Measurements from ENCODE around the gene PAFAH1B1. TPM values are rescaled to one million over a fixed set of nuclear protein-coding genes. Genes with fewer than 3 reads are reported as not detected.

The PAFAH1B1 gene
- total RNA-seq, 1 donor from 2014 or later: 115 TPM

DNA sequence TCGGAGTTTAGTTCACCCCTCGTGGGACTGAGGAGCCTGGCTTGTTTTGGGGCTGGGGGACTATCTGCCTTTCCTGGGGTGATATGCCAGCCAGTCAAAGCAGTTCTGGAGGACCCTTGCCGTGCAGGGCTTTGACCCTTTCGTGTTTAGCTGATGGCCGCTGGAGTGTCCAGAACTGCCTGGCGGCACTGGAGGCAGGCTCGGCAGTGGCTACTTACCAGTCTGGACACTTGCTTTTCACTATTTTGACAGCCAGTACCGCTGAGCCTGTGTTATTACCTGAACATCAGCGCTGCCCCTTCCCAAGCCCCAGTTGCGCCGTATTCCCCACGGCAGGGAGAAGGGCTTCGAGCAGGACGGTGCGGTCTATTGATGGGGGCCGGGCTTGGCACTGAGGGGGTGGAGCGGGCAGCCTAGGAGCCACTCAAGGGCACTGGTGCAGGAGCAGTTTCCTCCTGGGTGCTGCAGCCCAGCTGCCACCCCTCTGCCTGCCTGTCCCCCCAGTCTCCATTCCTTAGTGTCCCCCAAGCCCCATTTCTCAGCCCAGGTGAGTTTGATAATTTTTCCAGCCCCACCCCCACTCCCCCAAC, 137.4 kb downstream of the PAFAH1B1 start:
- TF ChIP-seq, protein P1, sequence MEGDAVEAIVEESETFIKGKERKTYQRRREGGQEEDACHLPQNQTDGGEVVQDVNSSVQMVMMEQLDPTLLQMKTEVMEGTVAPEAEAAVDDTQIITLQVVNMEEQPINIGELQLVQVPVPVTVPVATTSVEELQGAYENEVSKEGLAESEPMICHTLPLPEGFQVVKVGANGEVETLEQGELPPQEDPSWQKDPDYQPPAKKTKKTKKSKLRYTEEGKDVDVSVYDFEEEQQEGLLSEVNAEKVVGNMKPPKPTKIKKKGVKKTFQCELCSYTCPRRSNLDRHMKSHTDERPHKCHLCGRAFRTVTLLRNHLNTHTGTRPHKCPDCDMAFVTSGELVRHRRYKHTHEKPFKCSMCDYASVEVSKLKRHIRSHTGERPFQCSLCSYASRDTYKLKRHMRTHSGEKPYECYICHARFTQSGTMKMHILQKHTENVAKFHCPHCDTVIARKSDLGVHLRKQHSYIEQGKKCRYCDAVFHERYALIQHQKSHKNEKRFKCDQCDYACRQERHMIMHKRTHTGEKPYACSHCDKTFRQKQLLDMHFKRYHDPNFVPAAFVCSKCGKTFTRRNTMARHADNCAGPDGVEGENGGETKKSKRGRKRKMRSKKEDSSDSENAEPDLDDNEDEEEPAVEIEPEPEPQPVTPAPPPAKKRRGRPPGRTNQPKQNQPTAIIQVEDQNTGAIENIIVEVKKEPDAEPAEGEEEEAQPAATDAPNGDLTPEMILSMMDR (IDR thresholded peaks at IDR 0.05; ENCODE audit: borderline replicate concordance): no peak
- H3K27me3 ChIP-seq (ENCODE audit: low read depth): peaks cover 28% of the 10 kb centered on the region
- H3K4me3 ChIP-seq: no peak overlapping the region
- H3K9me3 ChIP-seq (replicated peaks): no peaks in the 10 kb centered on the region
- no peak for DNase-seq
- H3K4me1 ChIP-seq: no peaks in the 10 kb centered on the region
- H3K27ac ChIP-seq (replicated peaks): no peak overlapping the region
- intact Hi-C loops (cut with micrococcal nuclease): no loop called here
- H3K36me3 ChIP-seq: no peaks in the 10 kb centered on the region

DNA sequence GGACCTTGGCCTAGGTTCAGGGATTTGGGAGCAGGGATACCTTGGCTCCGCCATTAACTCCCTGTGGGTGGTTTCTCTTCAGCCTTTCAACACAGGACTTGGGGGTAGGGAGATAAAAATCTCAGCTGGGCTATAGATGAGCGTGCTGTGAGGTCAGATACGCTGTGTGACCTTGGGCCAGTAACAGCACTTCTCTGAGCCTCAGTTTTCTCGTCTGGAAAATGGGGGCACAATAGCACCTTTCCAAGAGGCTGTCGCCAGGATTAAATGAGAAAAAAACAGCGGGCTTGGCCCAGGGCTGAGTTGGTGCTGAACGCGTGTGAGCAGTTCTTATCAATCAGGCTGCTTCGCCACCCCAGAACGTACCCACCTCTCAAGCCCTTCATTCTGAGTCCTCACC, 138.4 kb downstream of the PAFAH1B1 start:
- H3K36me3 ChIP-seq: no peaks in the 10 kb centered on the region
- no peak for DNase-seq
- peaks cover 27% of the 10 kb centered on the region for H3K27me3 ChIP-seq (ENCODE audit: low read depth)
- intact Hi-C loops (cut with micrococcal nuclease): no loop called here
- H3K4me3 ChIP-seq: no peak overlapping the region
- H3K4me1 ChIP-seq: no peaks in the 10 kb centered on the region
- TF ChIP-seq, protein P1 (IDR thresholded peaks at IDR 0.05; ENCODE audit: borderline replicate concordance): no peak
- H3K9me3 ChIP-seq (replicated peaks): no peaks in the 10 kb centered on the region
- no peak overlapping the region for H3K27ac ChIP-seq (replicated peaks)

DNA sequence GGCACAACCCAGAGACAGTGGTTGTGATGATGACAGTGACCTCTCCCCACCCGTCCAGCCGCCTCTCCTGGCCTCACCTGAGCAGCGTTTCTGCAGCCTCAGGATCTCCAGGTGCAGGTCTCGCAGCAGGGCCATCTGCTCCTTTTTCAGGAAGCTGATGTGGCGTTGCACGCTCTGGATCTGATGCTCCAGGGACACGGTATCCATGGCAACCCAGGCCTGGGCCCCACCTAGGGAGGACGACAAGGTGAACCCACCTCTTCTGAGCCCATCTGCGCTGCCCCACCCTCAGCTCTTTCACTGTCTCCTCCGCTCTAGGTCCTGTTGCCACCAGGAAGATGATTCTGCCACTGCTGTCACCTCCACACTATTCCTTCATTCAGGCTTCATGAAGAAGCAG, 141.5 kb downstream of the PAFAH1B1 start:
- intact Hi-C loops (cut with micrococcal nuclease): no loop called here
- Histone ChIP-seq H3K27me3 (ENCODE audit: low read depth) (peaks cover 13% of the 10 kb centered on the region), H3K4me1 (no peaks in the 10 kb centered on the region), H3K9me3 (replicated peaks) (no peaks in the 10 kb centered on the region), H3K27ac (replicated peaks) (no peak overlapping the region), H3K4me3 (no peak overlapping the region), H3K36me3 (no peaks in the 10 kb centered on the region)
- no peak for DNase-seq
- TF ChIP-seq, protein P1 (IDR thresholded peaks at IDR 0.05; ENCODE audit: borderline replicate concordance): no peak

Small RNAs within 50 kb of the gene (microRNA-seq; reads per million reads assigned to microRNA genes)
- not detected for gene MIR6776

Other genes with a start within 250 kb of the PAFAH1B1 start
- 9.9 TPM for gene MNT, start 192.6 kb upstream of the PAFAH1B1 start, total RNA-seq
- 20.8 TPM for gene METTL16, start 81.8 kb upstream of the PAFAH1B1 start, total RNA-seq
- 181 TPM for gene CLUH, start 118.1 kb downstream of the PAFAH1B1 start, total RNA-seq
- gene CCDC92B, start 156.0 kb downstream of the PAFAH1B1 start, total RNA-seq: 0.16 TPM
- gene RAP1GAP2, start 202.8 kb downstream of the PAFAH1B1 start, total RNA-seq: 63.8 TPM

Measured in left ventricle myocardium inferior (tissue), 1 donor.